Measurements from ENCODE around the gene FRAS1.
"Not testable (repeated sequence)": the region's sequence is repeated elsewhere in the genome, so short reads cannot be mapped to it uniquely, and the experiment has no call there.

The FRAS1 gene

DNA sequence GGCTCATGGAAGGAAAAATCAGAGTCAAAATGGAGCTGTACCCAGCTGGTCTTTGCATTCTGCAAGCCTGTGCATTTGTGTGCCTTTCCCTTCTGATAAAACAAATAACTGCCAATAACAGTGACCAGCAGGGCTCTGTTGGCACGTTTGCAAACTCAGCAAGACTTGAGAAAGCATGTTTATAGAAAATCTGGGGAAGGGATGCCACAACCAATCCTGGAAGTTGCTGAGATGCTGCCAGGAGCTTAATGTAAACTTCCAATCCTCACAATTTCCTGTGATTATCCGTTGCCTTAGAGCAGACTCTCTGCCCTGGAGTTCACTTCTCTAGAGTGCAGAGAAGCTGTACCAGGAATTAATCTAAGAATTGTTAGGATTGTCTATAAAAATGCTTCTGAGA, 487.6 kb downstream of the FRAS1 start:
- H3K4me3 ChIP-seq (ENCODE audit: low read length), result no peak overlapping the region
- TF ChIP-seq, protein P1, sequence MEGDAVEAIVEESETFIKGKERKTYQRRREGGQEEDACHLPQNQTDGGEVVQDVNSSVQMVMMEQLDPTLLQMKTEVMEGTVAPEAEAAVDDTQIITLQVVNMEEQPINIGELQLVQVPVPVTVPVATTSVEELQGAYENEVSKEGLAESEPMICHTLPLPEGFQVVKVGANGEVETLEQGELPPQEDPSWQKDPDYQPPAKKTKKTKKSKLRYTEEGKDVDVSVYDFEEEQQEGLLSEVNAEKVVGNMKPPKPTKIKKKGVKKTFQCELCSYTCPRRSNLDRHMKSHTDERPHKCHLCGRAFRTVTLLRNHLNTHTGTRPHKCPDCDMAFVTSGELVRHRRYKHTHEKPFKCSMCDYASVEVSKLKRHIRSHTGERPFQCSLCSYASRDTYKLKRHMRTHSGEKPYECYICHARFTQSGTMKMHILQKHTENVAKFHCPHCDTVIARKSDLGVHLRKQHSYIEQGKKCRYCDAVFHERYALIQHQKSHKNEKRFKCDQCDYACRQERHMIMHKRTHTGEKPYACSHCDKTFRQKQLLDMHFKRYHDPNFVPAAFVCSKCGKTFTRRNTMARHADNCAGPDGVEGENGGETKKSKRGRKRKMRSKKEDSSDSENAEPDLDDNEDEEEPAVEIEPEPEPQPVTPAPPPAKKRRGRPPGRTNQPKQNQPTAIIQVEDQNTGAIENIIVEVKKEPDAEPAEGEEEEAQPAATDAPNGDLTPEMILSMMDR (conservative IDR thresholded peaks at IDR 0.05; ENCODE audit: low read depth, low read length), result no peak
- no peak for DNase-seq (ENCODE audit: low read depth)

DNA sequence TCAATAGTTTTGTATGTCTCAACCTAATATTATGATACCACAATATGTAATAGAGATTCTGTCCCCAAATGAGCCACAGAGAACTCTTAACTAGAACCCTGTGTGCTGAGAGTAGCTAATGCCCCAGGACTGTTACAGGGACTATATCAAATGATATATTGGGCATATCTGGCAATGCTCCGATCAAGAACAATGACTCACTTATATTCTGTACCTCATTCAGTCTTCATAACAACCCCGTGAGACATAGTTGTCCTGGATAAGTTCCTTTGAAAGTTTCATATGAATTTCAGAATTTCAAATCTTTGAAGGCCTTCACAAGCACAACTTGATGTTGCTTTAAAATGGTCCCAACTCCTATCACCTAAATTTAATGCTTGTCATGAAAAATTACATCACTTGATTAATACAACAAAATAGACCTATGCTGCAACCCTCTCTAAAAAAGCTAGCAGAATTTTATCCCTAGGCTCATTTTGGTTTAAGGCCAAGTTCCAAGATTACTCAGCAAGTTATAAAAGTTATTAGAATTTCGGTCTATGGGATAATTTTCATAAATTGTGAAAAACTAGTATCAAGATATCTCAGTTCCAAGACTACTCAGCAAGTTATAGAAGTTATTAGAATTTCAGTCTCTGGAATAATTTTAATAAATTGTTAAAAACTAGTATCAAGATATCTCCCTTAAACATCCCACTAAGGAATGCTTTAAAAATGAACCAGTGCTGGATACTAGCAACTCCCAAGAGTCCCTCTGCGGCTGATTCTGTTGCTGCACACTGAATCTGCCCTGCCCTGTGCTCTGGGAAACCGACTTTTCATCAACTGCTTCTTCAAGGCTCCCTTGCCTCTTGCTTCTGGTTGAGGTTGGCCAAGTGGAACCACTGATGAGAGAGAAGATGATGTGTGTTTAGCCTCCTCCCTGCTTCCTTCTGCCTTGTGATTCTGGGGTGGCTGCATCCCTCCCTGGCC, 488.4 kb downstream of the FRAS1 start:
- TF ChIP-seq, protein P1 (conservative IDR thresholded peaks at IDR 0.05; ENCODE audit: low read depth, low read length), result no peak
- peak; percentile 49 for DNase-seq (ENCODE audit: low read depth)
- no peak overlapping the region for H3K4me3 ChIP-seq (ENCODE audit: low read length)

DNA sequence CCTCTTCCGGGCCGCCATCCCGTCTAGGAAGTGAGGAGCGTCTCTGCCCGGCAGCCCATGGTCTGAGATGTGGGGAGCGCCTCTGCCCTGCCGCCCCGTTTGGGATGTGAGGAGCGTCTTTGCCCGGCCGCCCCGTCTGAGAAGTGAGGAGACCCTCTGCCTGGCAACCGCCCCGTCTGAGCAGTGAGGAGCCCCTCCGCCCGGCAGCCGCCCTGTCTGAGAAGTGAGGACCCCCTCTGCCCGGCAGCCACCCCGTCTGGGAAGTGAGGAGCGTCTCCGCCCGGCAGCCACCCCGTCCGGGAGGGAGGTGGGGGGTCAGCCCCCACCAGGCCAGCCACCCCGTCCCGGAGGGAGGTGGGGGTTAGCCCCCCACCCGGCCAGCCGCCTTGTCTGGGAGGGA, 490.8 kb downstream of the FRAS1 start:
- DNase-seq (ENCODE audit: low read depth); H3K4me3 ChIP-seq (ENCODE audit: low read length): not testable (repeated sequence)

DNA sequence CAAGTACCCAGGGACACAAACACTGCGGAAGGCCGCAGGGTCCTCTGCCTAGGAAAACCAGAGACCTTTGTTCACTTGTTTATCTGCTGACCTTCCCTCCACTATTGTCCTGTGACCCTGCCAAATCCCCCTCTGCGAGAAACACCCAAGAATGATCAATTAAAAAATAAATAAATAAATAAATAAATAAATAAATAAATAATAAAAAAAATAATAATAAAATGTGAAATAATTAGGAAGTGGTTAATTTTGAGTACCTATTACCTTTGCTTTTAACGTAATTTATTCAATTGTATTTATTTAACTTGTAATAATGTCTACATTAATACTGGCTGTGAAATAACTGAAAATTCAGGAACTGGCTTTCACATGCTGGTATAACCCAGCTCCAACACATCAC, 491.8 kb downstream of the FRAS1 start:
- not testable (repeated sequence) for DNase-seq (ENCODE audit: low read depth); H3K4me3 ChIP-seq (ENCODE audit: low read length)

DNA sequence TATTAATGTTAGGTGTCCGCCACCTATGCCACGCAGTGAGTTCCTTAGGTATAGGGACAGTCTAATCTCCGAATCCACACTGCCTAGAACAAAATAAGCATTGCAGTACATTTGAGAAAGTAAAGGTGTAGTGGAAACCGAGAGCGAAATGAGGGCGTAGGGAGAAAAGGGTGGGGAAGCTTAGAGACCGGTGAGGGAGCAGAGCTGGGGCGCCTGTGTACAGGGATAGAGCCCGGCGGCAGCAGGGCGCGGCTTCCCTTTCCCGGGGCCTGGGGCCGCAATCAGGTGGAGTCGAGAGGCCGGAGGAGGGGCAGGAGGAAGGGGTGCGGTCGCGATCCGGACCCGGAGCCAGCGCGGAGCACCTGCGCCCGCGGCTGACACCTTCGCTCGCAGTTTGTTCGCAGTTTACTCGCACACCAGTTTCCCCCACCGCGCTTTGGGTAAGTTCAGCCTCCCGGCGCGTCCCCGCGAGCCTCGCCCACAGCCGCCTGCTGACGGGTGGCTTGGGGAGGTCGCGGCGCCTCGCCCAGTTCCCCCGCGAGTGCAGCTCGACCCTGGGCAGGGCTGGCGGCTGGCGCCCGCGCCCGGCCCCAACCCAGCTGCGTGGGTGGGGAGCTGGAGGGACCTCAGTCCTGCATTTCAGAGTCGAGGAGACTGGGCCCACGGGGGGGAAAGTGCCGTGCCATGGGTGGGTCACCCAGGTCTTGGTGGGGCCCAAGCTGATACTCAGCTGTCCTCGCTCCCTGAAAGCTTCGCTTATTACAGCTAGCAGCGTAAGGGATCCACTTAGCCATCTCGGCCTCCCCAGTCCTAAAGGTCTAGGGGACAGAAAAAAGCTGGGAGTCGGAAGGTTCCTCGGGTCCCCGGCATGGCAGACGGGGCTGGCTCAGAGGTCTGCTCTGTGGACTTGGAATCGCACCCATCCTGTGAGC, 494.6 kb downstream of the FRAS1 start, which contains the start of gene ANXA3:
Gene ANXA3 (plus strand): TSS at position 351 of the 932 bp plus-strand sequence. CDS start 2,704 bp downstream, outside the sequence.
- TF ChIP-seq, protein P1 (conservative IDR thresholded peaks at IDR 0.05; ENCODE audit: low read depth, low read length), result no peak
- H3K4me3 ChIP-seq (ENCODE audit: low read length), result peak within 1 kb of the TSS; percentile 68
- no peak for DNase-seq (ENCODE audit: low read depth)

DNA sequence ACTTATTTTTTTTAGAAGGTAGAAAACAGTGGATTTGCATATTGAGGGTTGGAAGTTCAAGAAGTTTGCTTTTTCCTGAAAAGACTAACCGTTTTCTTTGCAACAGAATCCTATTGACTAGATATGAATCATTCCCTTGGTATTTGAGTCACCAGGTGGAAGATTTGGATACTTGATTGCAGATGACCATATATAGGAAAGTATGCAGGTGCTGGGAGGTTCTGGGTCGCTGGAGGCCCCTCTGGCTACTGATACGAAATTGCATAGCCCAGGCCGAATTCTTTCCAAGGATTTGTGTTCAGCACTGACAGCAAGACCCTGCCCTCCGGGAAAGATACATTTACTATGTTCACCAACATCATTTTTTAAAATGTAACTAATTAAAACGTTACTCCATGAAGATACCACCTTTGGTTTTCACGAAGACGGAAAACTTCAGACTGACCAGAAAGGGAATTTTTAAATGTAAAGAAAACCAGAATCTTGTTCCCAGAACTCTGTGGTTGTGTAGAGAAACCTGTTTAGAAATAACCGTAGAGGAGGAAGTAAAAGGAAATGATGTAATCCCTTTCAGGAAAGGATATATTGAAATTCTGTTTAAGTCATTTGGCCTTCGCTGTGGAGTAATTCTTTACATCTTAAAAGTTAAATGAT, 495.4 kb downstream of the FRAS1 start:
- TF ChIP-seq, protein P1 (conservative IDR thresholded peaks at IDR 0.05; ENCODE audit: low read depth, low read length), result no peak
- peak; percentile 50 for DNase-seq (ENCODE audit: low read depth)
- peak overlapping the region; percentile 68 for H3K4me3 ChIP-seq (ENCODE audit: low read length)

DNA sequence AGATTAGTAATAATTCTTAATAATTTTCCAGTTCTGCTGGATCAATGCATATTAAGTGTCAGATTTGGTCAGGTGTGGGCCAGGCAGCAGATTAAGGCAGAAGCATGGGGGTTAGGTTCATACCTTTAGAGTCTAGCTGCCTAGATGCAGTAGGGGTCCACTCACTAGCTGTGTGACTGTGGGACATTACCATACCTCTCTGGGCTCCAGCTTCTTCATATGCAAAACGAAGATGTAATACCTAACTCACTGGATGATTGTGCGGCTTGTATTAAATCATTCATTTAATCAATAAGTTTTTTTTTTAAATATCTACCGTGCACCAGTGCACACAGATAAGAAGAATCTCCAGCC, 495.9 kb downstream of the FRAS1 start:
- no peak for DNase-seq (ENCODE audit: low read depth)
- peak overlapping the region; percentile 18 for H3K4me3 ChIP-seq (ENCODE audit: low read length)
- TF ChIP-seq, protein P1 (conservative IDR thresholded peaks at IDR 0.05; ENCODE audit: low read depth, low read length), result no peak
